Suppressor macrophage treated with lipopolysaccharide for 1 hour (primary cell): ENCODE measurements around the gene SERINC3.
"Not testable (repeated sequence)": the region's sequence is repeated elsewhere in the genome, so short reads cannot be mapped to it uniquely, and the experiment has no call there.

Experiments used
- DNase-seq, 3 donors: peaks; one replicate each; pipeline ENCODE4 v3.0.0-alpha.2; 2020 to 2022

Gene SERINC3

DNA sequence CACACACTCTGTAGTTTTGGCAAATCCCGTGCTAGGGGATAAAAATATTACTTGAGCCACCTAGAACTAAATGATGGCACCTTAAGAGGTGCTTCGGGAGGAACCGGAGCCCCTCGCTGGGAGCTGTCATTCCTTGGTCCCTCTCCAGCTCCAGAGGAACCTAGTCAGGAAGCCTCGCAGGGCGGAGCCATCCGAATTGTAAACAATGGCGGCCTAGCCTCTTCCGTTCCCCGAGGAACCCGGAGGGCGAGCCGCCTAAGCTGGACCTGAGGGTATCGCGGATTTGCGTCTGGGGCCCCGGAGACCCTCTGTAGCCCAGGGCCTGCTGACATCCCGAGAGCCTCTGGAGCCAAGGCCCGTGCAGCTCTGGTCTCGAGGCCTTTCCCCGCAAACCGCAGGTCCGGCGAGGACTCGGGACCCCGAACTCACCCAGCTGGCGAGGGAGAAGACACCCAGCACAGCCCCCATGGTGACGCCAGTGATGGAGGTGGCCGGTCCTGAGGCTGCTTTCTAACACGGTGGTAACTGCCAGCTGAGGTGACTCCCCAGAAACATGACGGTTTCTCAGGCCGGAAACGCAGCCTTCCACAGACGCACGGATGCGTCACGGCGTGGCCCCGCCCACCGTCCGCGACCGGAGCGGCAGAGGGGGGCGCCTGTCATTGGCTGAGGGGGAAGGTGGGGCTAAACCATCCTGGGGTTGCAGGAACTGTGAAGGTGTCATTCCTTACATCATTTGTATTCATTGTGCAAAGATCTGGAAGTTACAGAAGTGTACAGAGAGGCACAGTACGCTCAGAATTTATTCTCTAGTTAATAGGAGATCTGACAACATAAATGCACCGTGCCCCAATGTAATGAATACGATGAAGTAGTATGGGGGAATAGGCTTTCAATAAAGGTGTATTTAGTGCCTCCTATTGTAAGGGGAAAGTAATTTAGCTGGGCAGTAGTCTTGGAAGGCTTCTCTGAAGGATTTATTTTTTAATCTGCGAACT is at the start of gene SERINC3:
SERINC3 (minus strand) TSS at position 587 of the 998 bp plus-strand sequence; CDS start at position 468, 119 bp downstream.
- DNase-seq: peak; percentile 97 to 98 (median 97)

GRCh38 chr20:44571362-44571988 is 49.6 kb upstream of the SERINC3 start:
- DNase-seq: no peak

DNA sequence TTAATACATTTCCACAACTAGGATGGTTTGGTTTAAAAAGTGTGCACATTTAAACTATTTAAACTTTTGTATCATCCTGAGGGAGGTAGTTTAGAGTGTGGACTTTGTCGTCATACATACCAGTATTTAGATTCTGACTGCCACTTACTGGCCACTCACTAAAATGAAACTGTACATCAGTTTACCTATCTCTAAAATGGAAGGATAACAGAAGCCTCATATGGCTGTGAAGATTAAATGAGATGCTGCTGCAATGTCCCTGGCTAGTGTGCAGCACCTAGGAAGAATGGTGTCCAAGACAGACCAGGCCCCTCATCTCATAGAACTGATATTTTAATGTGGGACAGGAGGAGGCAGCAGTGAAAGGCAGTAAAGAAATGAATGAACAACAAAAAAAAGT is 48.5 kb upstream of the SERINC3 start:
- no peak for DNase-seq

GRCh38 chr20:44566811-44567210 is 44.9 kb upstream of the SERINC3 start:
- DNase-seq: no peak

- no peak for DNase-seq
Measured at GRCh38 chr20:44566018-44566417, 44.1 kb upstream of the SERINC3 start.

DNA sequence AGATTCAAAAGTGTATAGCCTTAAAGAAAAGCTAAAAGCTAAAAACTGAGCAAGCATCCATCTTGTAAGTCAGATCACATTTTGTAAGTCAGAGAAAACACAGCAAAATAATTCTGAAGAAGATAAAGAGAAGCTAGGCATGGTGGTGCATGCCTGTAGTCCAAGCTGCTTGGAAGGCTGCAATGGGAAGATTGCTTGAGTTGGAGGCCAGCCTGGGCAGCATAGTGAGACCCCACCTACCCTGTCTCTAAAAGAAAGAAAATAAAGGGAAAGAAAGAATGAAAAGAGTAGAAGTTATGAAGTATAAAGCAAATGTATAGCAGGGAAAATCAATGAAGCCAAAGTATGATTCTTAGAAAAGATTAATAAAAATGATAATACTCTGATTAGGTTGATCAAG is 40.0 kb upstream of the SERINC3 start:
- no peak for DNase-seq

DNA sequence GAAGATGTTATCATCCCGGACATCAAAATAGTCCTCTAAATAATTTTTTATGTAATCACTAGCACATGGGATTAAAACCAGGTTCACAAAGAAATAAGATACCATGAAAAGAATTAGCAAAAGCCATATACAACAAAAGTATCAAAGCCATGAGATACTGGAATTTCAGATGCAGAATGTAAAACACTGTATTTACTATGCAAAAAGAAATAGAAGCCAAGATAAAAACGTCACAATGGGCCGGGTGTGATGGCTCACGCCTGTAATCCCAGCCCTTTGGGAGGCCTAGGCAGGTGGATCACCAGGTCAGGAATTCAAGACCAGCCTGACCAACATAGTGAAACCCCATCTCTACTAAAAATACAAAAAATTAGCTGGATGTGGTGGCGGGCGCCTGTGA is 38.9 kb upstream of the SERINC3 start:
- DNase-seq: not testable (repeated sequence)

GRCh38 chr20:44560229-44560628 is 38.4 kb upstream of the SERINC3 start:
- DNase-seq: no peak

DNA sequence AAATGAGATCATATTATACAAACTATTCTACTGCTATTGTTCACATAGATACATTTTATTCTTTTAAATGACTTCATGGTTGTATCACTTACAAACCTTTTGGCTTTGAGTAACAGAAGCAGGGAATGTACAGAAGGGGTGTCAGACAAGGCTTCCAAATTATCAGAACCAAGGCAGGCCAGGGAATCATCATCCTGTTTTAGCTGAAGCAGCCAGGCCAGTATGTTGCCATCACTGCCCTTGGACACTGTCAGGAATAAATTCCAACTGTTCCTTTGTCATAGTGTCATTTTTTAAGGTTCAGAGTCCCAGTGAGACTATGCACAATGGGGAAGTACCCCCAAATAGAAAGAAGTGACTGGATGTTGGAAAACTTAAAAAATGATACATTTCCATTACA is 37.4 kb upstream of the SERINC3 start:
- DNase-seq: no peak

- peak in 1 of 3 donors; percentile 26 for DNase-seq
Measured at GRCh38 chr20:44552950-44553908, 31.4 kb upstream of the SERINC3 start.

DNA sequence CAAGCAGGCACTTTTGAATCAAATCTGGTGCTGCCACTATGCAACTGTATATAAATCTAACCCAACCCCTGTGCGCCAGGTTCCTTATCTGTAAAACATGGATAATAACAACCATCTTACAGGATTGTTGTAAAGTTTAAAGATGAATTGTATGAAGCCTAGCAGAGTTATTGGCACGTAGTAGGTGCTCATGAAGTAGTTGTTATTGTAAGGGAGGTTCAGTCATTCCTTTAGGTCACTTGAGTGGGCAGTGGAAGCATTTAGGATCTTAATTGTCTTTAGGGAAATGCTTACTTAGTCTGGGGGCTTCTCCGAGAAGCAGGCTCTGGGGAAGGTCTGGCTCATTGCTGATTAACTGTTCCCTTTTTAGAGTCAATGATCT is 30.7 kb upstream of the SERINC3 start:
- no peak for DNase-seq

DNA sequence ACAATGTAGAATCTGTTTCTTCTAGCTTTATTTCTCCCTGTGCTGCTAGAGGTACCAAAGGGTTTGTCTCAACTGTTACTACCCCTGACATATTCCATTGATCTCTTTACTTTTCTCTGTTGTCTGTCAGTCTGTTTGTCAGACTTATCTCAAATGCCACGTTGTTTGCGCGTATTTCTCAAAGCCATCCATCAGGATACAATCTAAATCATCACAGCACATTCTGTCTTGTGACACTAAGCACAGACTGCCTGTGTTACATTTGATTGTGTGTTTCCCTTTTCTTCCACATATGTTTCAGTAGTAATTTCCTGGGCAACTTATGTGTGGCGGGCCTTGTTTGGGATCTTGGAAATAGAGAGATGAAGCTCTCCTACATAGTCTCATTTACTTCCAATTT is 30.2 kb upstream of the SERINC3 start:
- DNase-seq: no peak

GRCh38 chr20:44549123-44549522 is 27.3 kb upstream of the SERINC3 start:
- no peak for DNase-seq

DNA sequence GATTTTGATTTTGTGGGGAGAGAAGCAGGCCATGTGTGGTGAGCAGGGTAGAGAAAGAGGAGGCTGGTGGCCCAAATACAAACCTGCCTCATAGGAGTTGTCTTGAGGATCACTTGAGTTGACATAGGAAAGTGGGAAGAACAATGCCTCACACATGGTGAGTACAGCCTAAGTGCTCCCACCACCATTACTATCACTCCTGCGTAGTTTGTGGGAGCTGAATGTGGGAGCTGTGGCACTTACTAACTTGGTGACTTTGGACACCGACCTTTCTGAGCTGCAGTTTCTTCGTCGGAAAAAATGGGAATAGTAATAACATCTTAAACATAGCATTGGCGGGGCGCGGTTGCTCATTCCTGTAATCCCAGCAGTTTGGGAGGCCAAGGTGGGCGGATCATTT is 25.5 kb upstream of the SERINC3 start:
- DNase-seq: no peak

- DNase-seq: no peak
Measured at GRCh38 chr20:44544263-44544662, 22.4 kb upstream of the SERINC3 start.

DNA sequence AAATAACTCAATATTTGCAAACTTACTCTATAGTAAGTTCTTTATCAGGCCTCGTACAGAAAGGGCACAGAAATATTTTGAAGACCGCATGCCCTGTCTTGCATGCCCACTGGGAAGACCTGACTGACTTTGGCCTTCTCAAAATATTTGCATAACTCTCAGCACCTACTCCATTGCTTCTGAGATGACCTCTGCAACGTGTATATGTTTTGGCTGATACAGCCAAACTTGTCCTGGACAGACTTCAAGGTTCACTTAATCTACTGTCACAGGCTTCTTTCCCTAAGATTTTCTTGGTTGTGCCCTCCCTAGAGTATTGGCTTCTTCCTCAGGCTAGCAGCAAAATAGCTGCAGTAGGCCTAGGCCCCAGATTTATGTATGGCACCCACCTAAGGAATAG is 21.5 kb upstream of the SERINC3 start:
- DNase-seq: no peak

DNA sequence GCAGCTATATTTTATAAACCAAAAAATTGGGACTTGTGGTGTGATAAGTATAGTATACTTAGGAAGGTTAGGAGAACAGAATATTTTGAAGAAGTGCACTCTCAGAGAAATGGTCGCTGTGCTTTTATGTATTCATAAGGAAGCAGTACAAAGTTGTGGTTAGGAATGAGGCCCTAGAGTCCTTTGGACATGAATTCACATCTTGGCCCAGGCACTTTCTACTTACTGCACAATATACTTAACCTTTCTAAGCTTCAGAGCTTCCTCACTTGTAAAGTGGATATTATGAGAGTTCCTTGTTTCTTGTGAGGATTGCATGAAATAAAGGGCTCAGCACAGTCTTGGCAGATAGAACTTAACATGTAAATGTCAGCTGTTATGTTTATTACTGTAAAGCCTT is 21.0 kb upstream of the SERINC3 start:
- peak in 2 of 3 donors; percentile 7 to 20 for DNase-seq

DNA sequence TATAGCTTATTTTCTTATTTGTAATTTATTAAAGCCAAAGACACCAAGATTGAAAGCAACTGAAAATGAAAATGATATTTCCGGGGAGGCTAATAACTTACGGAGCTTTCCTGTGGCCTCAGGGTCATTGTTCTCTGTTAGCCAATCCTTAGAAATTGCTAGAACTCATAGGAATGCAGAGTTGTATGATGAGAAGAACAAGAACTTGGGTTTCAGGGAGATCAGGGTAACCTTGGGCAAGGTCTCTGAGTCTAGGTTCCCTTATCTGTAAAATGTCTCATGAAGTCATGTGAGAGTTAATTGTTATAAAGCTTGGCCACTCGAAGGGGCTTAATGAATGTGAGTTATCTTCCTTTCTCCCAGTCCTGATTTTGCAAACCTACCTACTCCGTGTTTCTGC is 20.1 kb upstream of the SERINC3 start:
- DNase-seq: no peak

DNA sequence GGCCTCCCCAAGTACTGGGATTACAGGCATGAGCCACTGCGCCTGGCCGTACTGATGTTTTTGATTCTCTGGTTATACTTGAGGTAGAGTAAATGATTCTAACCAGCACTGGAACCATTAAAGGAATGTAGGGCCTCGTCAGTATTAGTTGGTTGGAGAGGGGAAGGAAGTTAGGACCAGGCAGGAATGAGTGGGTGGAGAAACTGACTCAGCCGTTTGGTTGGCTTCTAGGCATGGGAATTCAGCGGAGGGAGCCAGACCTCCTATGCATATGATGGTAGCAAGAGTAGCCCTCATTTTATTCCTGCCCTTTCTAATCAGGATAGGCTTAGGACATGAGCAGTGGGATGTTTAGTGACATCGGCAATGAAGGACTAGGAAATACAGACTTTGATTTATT is 19.0 kb upstream of the SERINC3 start:
- DNase-seq: peak; percentile 75 to 85 (median 80)

GRCh38 chr20:44537993-44538392 is 16.1 kb upstream of the SERINC3 start:
- no peak for DNase-seq

- peak; percentile 47 to 61 (median 52) for DNase-seq
Measured at GRCh38 chr20:44536175-44536574, 14.3 kb upstream of the SERINC3 start.

DNA sequence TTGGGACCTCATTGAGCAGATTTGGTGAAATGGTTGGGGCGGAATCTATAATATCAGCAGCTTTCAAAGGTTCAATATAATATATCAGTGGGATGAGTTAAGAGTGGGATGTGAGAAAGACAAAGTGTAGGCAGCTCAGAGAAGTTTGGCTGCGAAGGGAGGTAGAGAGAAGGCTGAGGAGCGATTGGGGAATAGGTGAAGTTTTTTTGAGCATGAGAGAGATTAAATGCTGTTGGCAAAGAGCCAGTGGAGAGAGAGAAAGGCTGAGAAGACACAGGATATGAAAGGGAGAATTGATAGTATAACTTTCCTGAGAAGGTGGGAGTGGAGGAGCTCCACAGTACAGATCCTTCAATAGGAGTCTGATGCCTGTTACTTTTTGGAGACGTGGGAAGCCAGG is 12.1 kb upstream of the SERINC3 start:
- DNase-seq: no peak

DNA sequence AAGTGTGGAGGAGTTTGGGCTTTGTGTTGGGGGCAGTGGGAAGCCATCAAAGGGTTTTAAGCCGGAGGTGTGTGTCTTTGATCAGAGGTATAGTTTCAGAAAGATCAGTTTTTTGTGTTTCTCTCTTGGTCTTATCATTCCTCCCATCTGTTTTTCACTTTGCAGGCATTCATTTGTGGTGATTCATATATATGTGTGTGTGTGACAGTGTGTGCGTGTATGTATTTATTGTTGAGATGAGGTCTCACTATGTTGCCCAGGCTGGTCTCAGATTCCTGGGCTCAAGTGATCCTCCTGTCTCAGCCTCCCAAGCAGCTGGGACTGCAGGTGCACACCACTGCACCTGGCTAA is 11.1 kb upstream of the SERINC3 start:
- DNase-seq: no peak
